Endothelial cell of umbilical vein (primary cell): ENCODE measurements around the gene THUMPD3. TPM values are rescaled to one million over a fixed set of nuclear protein-coding genes. Genes with fewer than 3 reads are reported as not detected.

ENCODE experiments used
- BruUV-seq: library from RNA; stranded (reverse); fragments of 400-500 nt; replicated peaks from 2 replicates; lab custom pipeline; 2021; lab: Mats Ljungman, UMichigan
- CTCF ChIA-PET: fragments of 300-600, 350-600 bp; sonication (Branson Sonifier 250); formaldehyde crosslinking; loops from one replicate; lab custom pipeline; 2021; ENCODE audit warnings: antibody characterized with exemption, inconsistent platforms; lab: Charles Lee
- POLR2A ChIA-PET: fragments of 300-600, 350-600 bp; sonication (Branson Sonifier 250); formaldehyde crosslinking; loops from one replicate; lab custom pipeline; 2021; ENCODE audit warnings: antibody characterized with exemption, inconsistent platforms; lab: Charles Lee
- DNase-seq: peaks from one replicate; pipeline ENCODE4 v3.0.0-alpha.2; 2011; ENCODE audit warnings: low read depth, low spot score
- FAIRE-seq: peaks from 2 replicates; lab custom pipeline; 2011; peaks lifted over from hg19 to GRCh38; lab: Jason Lieb, UNC
- H2AFZ ChIP-seq: 2 replicates; pipeline ENCODE4 v1.6.0; 2012; ENCODE audit warnings: low read depth, low read length, control low read depth, inconsistent platforms
- H3K27ac ChIP-seq: 2 replicates; pipeline ENCODE4 v1.5.1; 2011; ENCODE audit warnings: low read depth, mild to moderate bottlenecking, control low read depth, low read length, moderate library complexity; ENCODE audit not compliant: insufficient read depth
- H3K27me3 ChIP-seq, 2 experiments: 2 replicates each; pipeline versions ENCODE4 v1.6.0 to v1.6.1; 2011; ENCODE audit warnings: low read length in 2 of 2, mixed read lengths in 1 of 2; ENCODE audit not compliant: control insufficient read depth in 2 of 2, insufficient read depth in 2 of 2
- H3K36me3 ChIP-seq, 2 experiments: 2 replicates in 1 of 2; 3 replicates in 1 of 2; pipeline ENCODE4 v1.5.1; 2011; ENCODE audit warnings: low read length in 2 of 2, mild to moderate bottlenecking in 1 of 2, moderate library complexity in 1 of 2; ENCODE audit not compliant: control insufficient read depth in 2 of 2, insufficient read depth in 2 of 2; ENCODE audit errors: extremely low read depth in 1 of 2
- H3K4me1 ChIP-seq: 3 replicates; pipeline ENCODE4 v1.5.1; 2011; ENCODE audit warnings: mild to moderate bottlenecking, low read length; ENCODE audit not compliant: control insufficient read depth, insufficient read depth; ENCODE audit errors: extremely low read depth
- H3K4me2 ChIP-seq: 2 replicates; pipeline ENCODE4 v1.6.1; 2011; ENCODE audit warnings: low read length, control low read depth, mixed read lengths; ENCODE audit not compliant: insufficient read depth
- H3K4me3 ChIP-seq, 3 experiments: fragments of 200-600 bp in 1 of 3; sonication (generic), shearing (Covaris generic) in 1 of 3; replicated peaks in 1 of 3; 2 replicates each; pipeline ENCODE4 v1.5.1; 2011 to 2016; ENCODE audit warnings: control low read depth in 3 of 3, low read length in 3 of 3, mild to moderate bottlenecking in 2 of 3, inconsistent platforms in 1 of 3, low read depth in 1 of 3, moderate library complexity in 1 of 3; ENCODE audit not compliant: insufficient read depth in 1 of 3
- H3K79me2 ChIP-seq: 2 replicates; pipeline ENCODE4 v1.6.0; 2012; ENCODE audit warnings: low read length, inconsistent platforms; ENCODE audit not compliant: control insufficient read depth, insufficient read depth
- H3K9ac ChIP-seq: replicated peaks from 2 replicates; pipeline ENCODE3; 2011; ENCODE audit warnings: low read length, control low read depth; ENCODE audit not compliant: insufficient read depth; ENCODE audit errors: extremely low read depth
- H3K9me1 ChIP-seq: replicated peaks from 3 replicates; pipeline ENCODE4 v1.6.0; 2011; ENCODE audit warnings: mild to moderate bottlenecking, low read length; ENCODE audit not compliant: control insufficient read depth, insufficient read depth; ENCODE audit errors: extremely low read depth
- H3K9me3 ChIP-seq: replicated peaks from 2 replicates; pipeline ENCODE4 v1.5.1; 2012; ENCODE audit warnings: low read length, inconsistent platforms; ENCODE audit not compliant: control insufficient read depth, insufficient read depth
- H4K20me1 ChIP-seq: replicated peaks from 2 replicates; pipeline ENCODE3; 2011; ENCODE audit warnings: mild to moderate bottlenecking, low read length; ENCODE audit not compliant: control insufficient read depth, insufficient read depth; ENCODE audit errors: extremely low read depth
- CTCF ChIP-seq, 2 donors: IDR thresholded peaks; 1 replicate in 1 of 2; 2 replicates in 1 of 2; pipeline ENCODE4 v1.5.1; 2011; ENCODE audit warnings: low read length in 2 of 2, mild to moderate bottlenecking in 2 of 2, moderate library complexity in 2 of 2, control low read depth in 1 of 2, inconsistent platforms in 1 of 2, low read depth in 1 of 2; ENCODE audit not compliant: insufficient read depth in 1 of 2; ENCODE audit errors: extremely low read depth in 1 of 2
- EZH2 ChIP-seq: IDR thresholded peaks from 2 replicates; pipeline ENCODE4 v1.6.1; 2012; ENCODE audit warnings: borderline replicate concordance, low read depth, mild to moderate bottlenecking, moderate library complexity, low read length, inconsistent platforms; ENCODE audit not compliant: severe bottlenecking
- FOS ChIP-seq: IDR thresholded peaks from 2 replicates; pipeline ENCODE4 v1.6.1; 2011; ENCODE audit warnings: mild to moderate bottlenecking, low read length, moderate library complexity, borderline replicate concordance; ENCODE audit not compliant: insufficient read depth
- GATA2 ChIP-seq: IDR thresholded peaks from 2 replicates; pipeline ENCODE4 v1.7.0; 2011; ENCODE audit warnings: low read depth, mild to moderate bottlenecking, moderate library complexity, mixed read lengths, low read length; ENCODE audit not compliant: insufficient read length, insufficient read depth
- JUN ChIP-seq: IDR thresholded peaks from 2 replicates; pipeline ENCODE4 v1.6.1; 2011; ENCODE audit warnings: borderline replicate concordance, low read depth; ENCODE audit not compliant: insufficient read length, insufficient read depth
- MAX ChIP-seq: IDR thresholded peaks from 2 replicates; pipeline ENCODE4 v1.6.1; 2011; ENCODE audit not compliant: insufficient read depth, insufficient read length
- MYC ChIP-seq: IDR thresholded peaks from one replicate; pipeline ENCODE4 v1.6.1; 2011; ENCODE audit warnings: mild to moderate bottlenecking, low read depth, low read length
- POLR2A ChIP-seq: IDR thresholded peaks from 2 replicates; pipeline ENCODE4 v1.6.1; 2012; ENCODE audit warnings: low read depth, mild to moderate bottlenecking, control low read depth, low read length
- POLR2AphosphoS5 ChIP-seq: IDR thresholded peaks from 2 replicates; pipeline ENCODE4 v1.6.1; 2012; ENCODE audit warnings: low read depth, mild to moderate bottlenecking, control low read depth, low read length, moderate library complexity; ENCODE audit not compliant: insufficient read depth
- dilution Hi-C: fragments of 300-500 bp; cut with MboI; formaldehyde crosslinking; loops from one replicate; pipeline ENCODE4 v1.15.0; 2019; ENCODE audit warnings: low sequenced_read_pairs; ENCODE audit not compliant: extremely low pct_ligation_motif_present
- intact Hi-C: fragments of 100-400 bp; cut with micrococcal nuclease; formaldehyde crosslinking; loops from one replicate; pipeline ENCODE4 v1.10.0; 2022
- polyA plus RNA-seq, 4 experiments: library from polyadenylated mRNA; depleted of rRNA in 3 of 4; stranded (reverse) in 3 of 4; unstranded in 1 of 4; fragments of >200 nt; gene quantifications; 2 replicates each; pipeline versions ENCODE4 v1.2.1 to v1.2.3, GENCODE V29; 2011 to 2012; ENCODE audit warnings: missing spikeins in 1 of 4
- total RNA-seq: library from RNA; stranded (reverse); gene quantifications from 2 replicates; pipeline ENCODE4 v1.2.3, GENCODE V29; 2021

Gene THUMPD3
- total and polyA plus RNA-seq, 2 donors (not counting 3 experiments of a cell fraction or from before 2014, with no cell fraction given) = 10.0 to 26.5 TPM

GRCh38 chr3:9396301-9396631 is 33.4 kb downstream of the THUMPD3 start:
- Histone ChIP-seq H3K79me2 (peaks cover 85% of the 10 kb centered on the region), H3K36me3 (peaks cover 7 to 8% of the 10 kb centered on the region in 2 experiments), H2AFZ (no peak overlapping the region), H3K4me1 (peaks cover 50% of the 10 kb centered on the region), H3K4me3 (peak overlapping the region; percentile 48 to 94 (median 93)), H4K20me1 (peaks cover 7% of the 10 kb centered on the region), H3K27ac (peak overlapping the region; percentile 93), H3K9ac (peak overlapping the region; percentile 97), H3K9me3 (no peaks in the 10 kb centered on the region), H3K4me2 (peak overlapping the region; percentile 97), H3K9me1 (no peaks in the 10 kb centered on the region), H3K27me3 (no peaks in the 10 kb centered on the region)
- TF ChIP-seq POLR2A (no peak), JUN (no peak), GATA2 (no peak), POLR2AphosphoS5 (no peak), EZH2 (no peak), MAX (no peak), CTCF (IDR thresholded peaks at IDR 0.05; ENCODE audit: extremely low read depth in 1 of 2, insufficient read depth in 1 of 2, low read depth in 1 of 2, low read length in 2 of 2) (no peak), FOS (no peak), MYC (no peak)
- DNase-seq (peak; percentile 93), FAIRE-seq (peak; percentile 86)
- no TSS peak for BruUV-seq
- POLR2A ChIA-PET = interaction anchor here (0.6 to 3.1 kb wide), 12 partner anchors 11 to 927 kb away, joined by 3 to 36 read pairs (median 4); partner anchors contain the start of gene THUMPD3
- intact Hi-C loops (loop anchor here (1.0 to 2.0 kb wide), 3 partner anchors 26 to 335 kb away; partner anchors contain the start of genes BRPF1 and THUMPD3), dilution Hi-C loops (no loop called here)
- CTCF ChIA-PET = interaction anchor here (0.9 to 1.6 kb wide), 8 partner anchors 8 to 334 kb away, joined by 3 to 6 read pairs (median 4); partner anchors contain the start of gene BRPF1
